Subcutaneous abdominal adipose tissue (tissue), 5 donors: ENCODE data around the gene ARID4B.
"Not testable (repeated sequence)": the region's sequence is repeated elsewhere in the genome, so short reads cannot be mapped to it uniquely, and the experiment has no call there.

Experiments used
- H3K27ac ChIP-seq: one replicate; pipeline ENCODE4 v1.7.0; 2013; ENCODE audit warnings: low read depth, mild to moderate bottlenecking, inconsistent platforms, low read length, moderate library complexity
- H3K27me3 ChIP-seq, 5 donors: one replicate each; pipeline ENCODE4 v1.7.0; 2013; ENCODE audit warnings: low read length in 5 of 5, inconsistent platforms in 1 of 5; ENCODE audit not compliant: control insufficient read depth in 5 of 5, insufficient read depth in 4 of 5
- H3K36me3 ChIP-seq, 5 donors: one replicate each; pipeline ENCODE4 v1.7.0; 2013; ENCODE audit warnings: low read length in 5 of 5; ENCODE audit not compliant: control insufficient read depth in 5 of 5, insufficient read depth in 5 of 5
- H3K4me1 ChIP-seq, 5 donors: one replicate each; pipeline ENCODE4 v1.7.0; 2013; ENCODE audit warnings: low read length in 5 of 5, mild to moderate bottlenecking in 3 of 5, moderate library complexity in 1 of 5; ENCODE audit not compliant: control insufficient read depth in 5 of 5, insufficient read depth in 5 of 5
- H3K4me3 ChIP-seq, 5 donors: one replicate each; pipeline ENCODE4 v1.7.0; 2013; ENCODE audit warnings: low read length in 5 of 5, low read depth in 1 of 5
- H3K9ac ChIP-seq, 5 donors: one replicate each; pipeline ENCODE4 v1.7.0; 2013; ENCODE audit warnings: low read length in 5 of 5, mild to moderate bottlenecking in 4 of 5, moderate library complexity in 3 of 5
- H3K9me3 ChIP-seq, 5 donors: one replicate each; pipeline ENCODE4 v1.7.0; 2013; ENCODE audit warnings: low read length in 5 of 5; ENCODE audit not compliant: control insufficient read depth in 5 of 5
- donor health status: healthy.
- donor health status: healthy.
- donor health status: healthy.
- donor health status: healthy.
- donor health status: healthy.

The ARID4B gene

DNA sequence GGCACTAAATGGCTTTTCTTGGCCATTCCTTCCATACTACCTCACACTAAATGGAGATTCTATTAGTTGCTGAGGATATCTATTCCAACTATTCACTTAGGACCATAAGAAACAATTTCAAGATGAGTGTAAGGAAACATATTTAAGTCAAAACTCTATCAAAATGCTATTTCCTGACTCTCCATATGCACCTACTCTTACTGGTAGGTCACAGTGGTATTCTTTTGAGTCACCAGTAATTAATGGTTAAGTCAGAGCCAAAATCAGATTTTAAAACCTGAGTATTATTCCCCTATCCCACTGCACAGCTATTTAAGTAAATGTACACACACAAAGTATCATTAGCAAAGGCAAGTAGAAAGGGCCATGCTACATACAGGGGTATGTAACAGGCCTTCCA is 50.3 kb downstream of the ARID4B start:
- Histone ChIP-seq H3K4me1 (peaks cover 0 to 9% (median 4%) of the 10 kb centered on the region in 5 donors), H3K4me3 (no peak overlapping the region)

GRCh38 chr1:235275836-235276235 is 52.1 kb downstream of the ARID4B start:
- H3K27me3 ChIP-seq = no peaks in the 10 kb centered on the region
- H3K4me1 ChIP-seq = peaks cover 0 to 12% (median 7%) of the 10 kb centered on the region in 5 donors
- no peak overlapping the region for H3K4me3 ChIP-seq
- H3K36me3 ChIP-seq = no peaks in the 10 kb centered on the region
- H3K9ac ChIP-seq = no peak overlapping the region
- H3K9me3 ChIP-seq = no peaks in the 10 kb centered on the region
- no peak overlapping the region for H3K27ac ChIP-seq

More for the DNA sequence above, 50.3 kb downstream of the ARID4B start:
- Histone ChIP-seq H3K9me3 (no peaks in the 10 kb centered on the region), H3K9ac (no peak overlapping the region), H3K27ac (no peak overlapping the region), H3K36me3 (no peaks in the 10 kb centered on the region), H3K27me3 (no peaks in the 10 kb centered on the region)

- H3K27ac ChIP-seq = no peak overlapping the region
- no peak overlapping the region for H3K9ac ChIP-seq
- peaks cover 0 to 17% (median 12%) of the 10 kb centered on the region in 5 donors for H3K4me1 ChIP-seq
- H3K36me3 ChIP-seq = no peaks in the 10 kb centered on the region
- H3K4me3 ChIP-seq = no peak overlapping the region
- H3K27me3 ChIP-seq = no peaks in the 10 kb centered on the region
- no peaks in the 10 kb centered on the region for H3K9me3 ChIP-seq
These were observed 52.8 kb downstream of the ARID4B start for GRCh38 chr1:235275223-235275622.

- H3K36me3 ChIP-seq = no peaks in the 10 kb centered on the region
- no peaks in the 10 kb centered on the region for H3K9me3 ChIP-seq
- no peak overlapping the region for H3K9ac ChIP-seq
- H3K27me3 ChIP-seq = no peaks in the 10 kb centered on the region
- H3K4me3 ChIP-seq = no peak overlapping the region
- no peak overlapping the region for H3K27ac ChIP-seq
- peaks cover 2 to 21% (median 8%) of the 10 kb centered on the region in 5 donors for H3K4me1 ChIP-seq
These were observed 55.1 kb downstream of the ARID4B start for GRCh38 chr1:235272851-235273250.

GRCh38 chr1:235270625-235271024 is 57.4 kb downstream of the ARID4B start:
- Histone ChIP-seq H3K27ac (peak overlapping the region; percentile 32), H3K27me3 (no peaks in the 10 kb centered on the region), H3K9me3 (no peaks in the 10 kb centered on the region), H3K9ac (peak overlapping the region in 1 of 5 donors; percentile 25), H3K4me3 (peak overlapping the region in 1 of 5 donors; percentile 29), H3K4me1 (peaks cover 2 to 31% (median 15%) of the 10 kb centered on the region in 5 donors), H3K36me3 (no peaks in the 10 kb centered on the region)

- peak overlapping the region; percentile 32 for H3K27ac ChIP-seq
- H3K27me3 ChIP-seq, H3K4me3 ChIP-seq, H3K9me3 ChIP-seq, H3K36me3 ChIP-seq: not testable (repeated sequence)
- H3K4me1 ChIP-seq = peaks cover 2 to 31% (median 18%) of the 10 kb centered on the region in 5 donors
- peak overlapping the region in 1 of 5 donors; percentile 25 for H3K9ac ChIP-seq
These were observed 58.0 kb downstream of the ARID4B start for GRCh38 chr1:235269990-235270389.

DNA sequence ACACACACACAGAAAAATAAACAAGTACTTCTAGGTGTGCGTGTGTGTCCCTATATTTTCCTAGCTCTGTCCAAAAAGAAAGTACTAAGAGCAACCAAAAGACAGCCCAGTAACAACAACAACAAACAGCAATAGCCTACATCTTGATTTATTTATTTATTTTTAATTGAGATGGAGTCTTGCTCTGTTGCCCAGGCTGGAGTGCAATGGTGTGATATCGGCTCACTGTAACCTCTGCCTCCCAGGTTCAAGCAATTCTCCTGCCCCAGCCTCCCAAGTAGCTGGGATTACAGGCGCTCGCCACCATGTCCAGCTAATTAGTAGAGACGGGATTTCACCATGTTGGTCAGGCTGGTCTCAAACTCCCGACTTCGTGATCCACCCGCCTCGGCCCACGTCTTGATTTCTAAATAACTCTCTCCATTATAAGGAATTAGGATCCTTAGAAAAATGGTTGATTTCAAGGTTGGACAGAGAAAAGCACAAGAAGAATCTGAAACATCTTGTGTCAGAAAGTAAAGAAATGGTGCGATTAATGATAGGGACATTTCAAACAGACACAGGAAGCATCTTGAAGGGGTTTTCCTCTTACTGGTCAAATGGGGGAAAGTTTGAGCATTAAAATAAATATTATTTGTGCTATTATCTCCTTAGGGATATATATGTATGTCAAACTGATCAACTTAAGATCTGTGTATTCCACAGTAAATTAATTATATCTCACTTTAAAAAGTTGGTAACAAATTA is 59.4 kb downstream of the ARID4B start:
- H3K9ac ChIP-seq = no peak overlapping the region
- no peak overlapping the region for H3K27ac ChIP-seq
- no peaks in the 10 kb centered on the region for H3K27me3 ChIP-seq
- H3K9me3 ChIP-seq = no peaks in the 10 kb centered on the region
- H3K4me3 ChIP-seq = no peak overlapping the region
- H3K36me3 ChIP-seq = no peaks in the 10 kb centered on the region
- peaks cover 2 to 31% (median 18%) of the 10 kb centered on the region in 5 donors for H3K4me1 ChIP-seq

- H3K4me1 ChIP-seq = peaks cover 2 to 28% (median 13%) of the 10 kb centered on the region in 5 donors
- no peak overlapping the region for H3K4me3 ChIP-seq
- H3K36me3 ChIP-seq = no peaks in the 10 kb centered on the region
- H3K9ac ChIP-seq = no peak overlapping the region
- H3K27ac ChIP-seq = no peak overlapping the region
- no peaks in the 10 kb centered on the region for H3K9me3 ChIP-seq
- no peaks in the 10 kb centered on the region for H3K27me3 ChIP-seq
These were observed 61.0 kb downstream of the ARID4B start for GRCh38 chr1:235266967-235267366.

- H3K9me3 ChIP-seq = no peaks in the 10 kb centered on the region
- no peak overlapping the region for H3K27ac ChIP-seq
- peaks cover 2 to 28% (median 13%) of the 10 kb centered on the region in 5 donors for H3K4me1 ChIP-seq
- no peak overlapping the region for H3K9ac ChIP-seq
- H3K27me3 ChIP-seq = no peaks in the 10 kb centered on the region
- no peaks in the 10 kb centered on the region for H3K36me3 ChIP-seq
- no peak overlapping the region for H3K4me3 ChIP-seq
These were observed 61.7 kb downstream of the ARID4B start for GRCh38 chr1:235266325-235266724.

DNA sequence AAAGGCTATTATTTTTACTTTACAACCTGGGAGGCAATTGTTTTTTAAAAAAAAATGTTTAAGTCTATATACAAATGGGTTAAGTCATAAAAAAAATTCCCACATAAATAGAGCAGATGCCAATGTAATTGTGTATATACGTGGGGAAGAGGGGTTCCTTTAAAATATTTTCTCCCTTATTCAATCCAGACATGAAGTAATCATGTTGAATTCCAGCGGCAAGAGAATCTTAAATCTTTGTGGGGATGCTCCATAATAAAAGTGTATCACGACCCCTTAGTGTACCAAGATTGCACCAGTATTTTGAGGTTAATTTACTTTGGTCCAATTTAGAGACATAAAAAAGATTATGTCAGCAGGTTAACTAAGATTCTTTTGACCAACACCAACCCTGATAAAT is 62.1 kb downstream of the ARID4B start:
- Histone ChIP-seq H3K9ac (no peak overlapping the region), H3K9me3 (no peaks in the 10 kb centered on the region), H3K27ac (no peak overlapping the region), H3K4me3 (no peak overlapping the region), H3K36me3 (no peaks in the 10 kb centered on the region), H3K27me3 (no peaks in the 10 kb centered on the region), H3K4me1 (peaks cover 2 to 27% (median 12%) of the 10 kb centered on the region in 5 donors)
